GM18858 (cell line): ENCODE measurements around the gene MYO5A.
"Not testable (repeated sequence)": the region's sequence is repeated elsewhere in the genome, so short reads cannot be mapped to it uniquely, and the experiment has no call there.

Source experiments
- ATAC-seq: cut with Tn5 transposase; IDR thresholded peaks from one replicate; pipeline ENCODE4 v1.9.1; 2021; ENCODE audit not compliant: unreplicated experiment

MYO5A gene

GRCh38 chr15:52294881-52295420 lies 233.7 kb downstream of the MYO5A start:
- ATAC-seq = no peak

DNA sequence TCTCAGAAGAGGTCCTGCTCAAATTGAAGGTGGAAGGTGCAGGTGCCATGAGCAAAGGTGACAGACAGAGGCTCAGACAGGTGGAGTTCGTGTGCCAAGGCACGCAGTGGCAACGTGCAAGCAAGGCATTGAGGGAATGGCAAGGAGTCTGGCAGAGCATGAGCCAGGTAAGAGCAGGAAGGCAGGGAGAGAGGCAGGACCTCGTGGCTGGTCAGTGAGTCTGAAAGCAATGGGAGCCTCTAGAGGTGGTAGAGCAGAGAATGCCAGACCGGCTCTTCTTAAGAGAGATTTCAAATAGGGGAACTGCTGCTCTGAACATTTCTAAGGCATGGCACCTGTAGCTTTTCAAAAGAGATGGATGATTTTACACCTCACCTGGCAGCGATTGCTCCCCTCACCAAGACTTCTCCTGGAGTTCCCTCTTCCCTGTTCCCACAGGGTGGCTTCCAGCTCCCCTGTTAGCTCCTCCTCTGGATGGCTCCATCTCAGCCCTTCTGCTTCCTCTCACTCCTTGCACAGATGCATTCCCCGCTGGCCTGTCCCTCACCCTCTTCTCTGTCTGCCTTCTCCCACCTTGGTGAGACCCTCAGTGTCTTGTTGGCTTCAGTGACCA lies 235.8 kb downstream of the MYO5A start:
- ATAC-seq = no peak

GRCh38 chr15:52291204-52291603 lies 237.5 kb downstream of the MYO5A start:
- ATAC-seq = no peak

DNA sequence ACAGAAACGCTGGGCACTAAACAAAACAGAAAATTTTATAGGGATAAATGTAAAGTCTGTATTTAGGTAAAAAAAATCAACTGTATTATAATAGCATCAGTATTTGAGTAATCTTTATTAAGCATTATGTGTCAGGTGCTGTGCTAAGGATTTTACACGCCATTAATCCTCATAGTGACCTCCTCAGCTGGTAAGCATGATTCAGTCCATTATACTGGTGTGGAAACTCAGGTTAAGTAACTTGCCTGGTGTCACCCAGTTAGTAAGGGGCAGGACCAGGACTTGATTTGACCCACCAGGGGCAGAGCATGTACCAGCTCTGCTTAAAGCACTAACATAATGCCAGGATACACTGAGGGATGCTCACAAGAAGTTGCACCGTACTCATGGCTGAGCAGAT lies 237.9 kb downstream of the MYO5A start:
- no peak for ATAC-seq

DNA sequence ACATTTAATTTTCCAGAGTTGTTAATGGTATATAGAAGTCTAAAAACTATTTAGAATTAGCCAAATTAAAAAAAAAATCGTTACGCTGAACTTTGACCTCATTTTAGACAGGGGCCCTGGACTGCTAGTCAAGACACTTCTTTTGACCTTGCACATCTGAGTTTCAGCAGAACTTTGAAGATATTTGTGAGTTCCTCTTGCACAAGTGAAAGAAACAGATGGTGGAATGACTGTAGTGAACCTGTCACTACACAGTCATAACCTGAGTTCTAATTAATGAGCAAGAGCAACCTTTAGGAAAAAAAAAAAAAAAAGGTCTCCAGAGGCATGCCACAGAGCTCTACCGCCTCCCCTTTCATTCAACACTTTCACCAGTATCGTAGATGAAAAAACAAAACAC lies 238.4 kb downstream of the MYO5A start:
- peak; percentile 64 for ATAC-seq

GRCh38 chr15:52289629-52290081 lies 239.0 kb downstream of the MYO5A start:
- ATAC-seq = no peak

- ATAC-seq = no peak
Observed at GRCh38 chr15:52288986-52289385, 239.7 kb downstream of the MYO5A start.

- no peak for ATAC-seq
Observed at GRCh38 chr15:52288051-52288942, 240.4 kb downstream of the MYO5A start.

DNA sequence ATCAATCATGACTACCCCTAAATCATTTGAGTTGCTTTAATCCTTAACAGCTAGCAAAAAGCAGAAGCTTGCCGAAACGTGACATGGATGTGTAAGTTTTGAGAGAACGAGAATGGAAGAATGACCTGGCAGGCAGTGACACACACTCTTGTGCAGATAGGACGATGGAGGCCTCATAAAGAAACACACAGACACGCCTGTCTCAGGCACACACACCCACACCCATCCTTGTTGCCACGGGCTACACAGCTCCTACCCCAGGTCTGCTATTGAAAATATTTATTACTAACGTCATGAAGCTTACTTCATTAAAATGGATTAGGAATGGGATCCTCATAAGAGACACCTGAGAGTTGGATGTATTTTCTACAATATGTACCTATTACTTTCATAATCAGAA lies 241.6 kb downstream of the MYO5A start:
- ATAC-seq = no peak

GRCh38 chr15:52285941-52286340 lies 242.7 kb downstream of the MYO5A start:
- ATAC-seq = not testable (repeated sequence)

DNA sequence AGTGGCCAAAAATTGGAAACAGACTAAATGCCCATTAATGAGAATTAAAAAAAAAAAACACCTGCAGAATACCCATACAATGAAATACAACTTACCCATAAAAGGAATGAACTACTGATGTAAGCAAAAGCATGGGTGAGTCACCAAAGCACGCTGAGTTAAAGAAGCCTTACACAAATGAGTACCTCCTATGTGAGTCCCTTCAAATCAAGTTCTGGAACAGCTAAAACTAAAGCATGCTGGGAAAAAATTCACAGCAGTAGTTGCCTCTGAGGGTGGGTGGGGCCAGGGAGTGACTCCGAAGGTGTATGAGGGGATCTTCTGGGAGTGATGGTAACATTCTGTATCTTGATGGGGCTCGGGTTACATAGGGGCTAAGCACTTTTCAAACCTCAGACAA lies 244.5 kb downstream of the MYO5A start:
- no peak for ATAC-seq

- no peak for ATAC-seq
Observed at GRCh38 chr15:52283281-52283680, 245.4 kb downstream of the MYO5A start.

- ATAC-seq = no peak
Observed at GRCh38 chr15:52282418-52282817, 246.3 kb downstream of the MYO5A start.

DNA sequence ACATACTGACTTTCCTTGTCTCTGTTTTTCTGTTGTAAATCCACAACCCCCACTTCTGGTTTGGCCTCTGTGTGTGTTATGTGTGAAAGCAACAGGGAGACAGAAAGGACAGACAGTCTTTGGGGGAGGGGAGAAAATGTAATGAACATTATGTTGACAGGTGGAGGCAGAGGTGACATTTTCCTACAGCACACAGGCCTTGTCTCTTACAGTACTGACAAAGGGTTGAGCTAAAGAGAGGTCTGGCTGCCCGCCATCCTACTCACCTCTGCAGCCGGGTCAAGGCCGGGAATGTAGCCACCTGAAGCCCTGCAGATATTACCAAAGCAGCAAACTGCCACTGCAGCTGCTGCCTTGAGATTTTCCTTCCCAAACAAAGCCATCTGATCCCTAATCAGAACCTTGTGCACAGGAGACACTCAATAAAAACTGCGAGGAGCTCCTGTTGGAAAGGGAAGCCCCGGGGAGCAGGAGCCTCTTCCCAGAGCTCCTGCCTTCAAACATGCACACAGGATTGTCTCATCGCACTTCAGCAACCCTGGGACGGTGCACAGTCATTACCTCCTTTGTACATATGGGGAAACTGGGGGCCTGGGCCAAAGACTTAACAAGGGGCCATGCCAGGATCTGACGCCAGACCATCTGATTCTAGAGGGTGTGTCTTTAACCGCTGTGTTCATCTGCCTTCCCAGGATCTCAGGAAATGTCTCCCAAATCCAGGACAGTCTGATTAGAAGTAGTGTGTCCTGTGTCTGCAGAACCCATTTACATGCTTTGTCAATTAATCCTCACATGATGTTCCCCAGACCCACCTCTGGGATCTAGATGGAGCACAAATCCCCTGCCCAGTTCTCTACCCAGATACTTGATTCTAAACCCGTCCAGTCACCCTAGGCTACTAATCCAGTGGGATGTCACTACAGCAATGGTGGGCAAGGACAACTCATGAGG lies 247.3 kb downstream of the MYO5A start:
- ATAC-seq = no peak

- no peak for ATAC-seq
Observed at GRCh38 chr15:52280326-52281084, 248.2 kb downstream of the MYO5A start.

DNA sequence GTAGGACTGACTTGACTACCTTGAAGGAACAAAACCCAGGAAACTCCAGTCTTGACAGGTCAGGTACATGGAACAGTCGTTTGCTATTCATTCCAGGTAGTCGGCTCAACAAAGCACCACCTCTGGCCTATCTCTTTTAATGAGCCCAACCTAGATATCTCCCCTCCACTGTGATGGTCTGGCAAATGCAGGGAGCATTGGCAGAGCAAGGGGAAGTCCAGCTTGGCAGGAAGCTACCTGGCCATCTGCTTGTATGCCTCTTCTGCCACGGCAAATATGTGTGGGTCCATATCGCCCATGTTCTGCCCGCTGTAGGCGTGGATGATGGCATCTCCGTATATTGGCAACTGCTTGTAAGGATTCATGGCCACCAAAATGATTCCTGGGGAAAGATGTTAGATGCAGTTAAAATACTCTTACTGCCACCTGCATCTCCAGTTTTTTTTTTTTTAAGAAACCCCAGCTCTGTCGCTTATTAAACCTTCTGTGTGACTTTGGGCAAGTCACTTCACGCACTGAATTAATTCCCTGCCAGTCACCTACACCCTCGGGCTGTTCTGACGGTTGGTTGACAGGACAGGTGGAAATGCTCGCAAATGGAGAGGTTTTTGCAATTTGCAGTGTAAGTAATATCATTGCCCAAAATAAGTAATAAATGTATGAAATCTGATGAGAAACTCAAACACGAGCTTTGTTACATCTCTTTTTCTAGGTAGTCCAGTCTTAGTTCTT lies 249.9 kb downstream of the MYO5A start:
- ATAC-seq = no peak

GRCh38 chr15:52278135-52278534 lies 250.5 kb downstream of the MYO5A start:
- no peak for ATAC-seq

GRCh38 chr15:52277575-52277974 lies 251.1 kb downstream of the MYO5A start:
- ATAC-seq = no peak

GRCh38 chr15:52276256-52276770 lies 252.4 kb downstream of the MYO5A start:
- no peak for ATAC-seq
